GM23338 (cell line): Measurements from ENCODE around the gene EYA4. TPM values are rescaled to one million over a fixed set of nuclear protein-coding genes. Genes with fewer than 3 reads are reported as not detected.

ENCODE experiments used
- ATAC-seq: fragments of 200-7000 bp; cut with Tn5 transposase; 3 replicates; pipeline ENCODE4 v1.9.1; 2020
- DNase-seq: peaks from one replicate; pipeline ENCODE4 v3.0.0-alpha.2; 2015; ENCODE audit warnings: low spot score
- H2AFZ ChIP-seq: fragments of 200-600 bp; sonication (generic); 2 replicates; pipeline ENCODE4 v1.8.0; 2016; ENCODE audit warnings: antibody characterized with exemption, mild to moderate bottlenecking, moderate library complexity
- H3F3A ChIP-seq: fragments of 200-600 bp; sonication (generic); replicated peaks from 2 replicates; pipeline ENCODE4 v1.8.0; 2017; ENCODE audit warnings: antibody characterized with exemption, mixed run types, low read depth
- H3K27ac ChIP-seq: fragments of 200-600 bp; sonication (generic); 2 replicates; pipeline ENCODE4 v1.6.1; 2016; ENCODE audit warnings: low read depth
- H3K27me3 ChIP-seq: fragments of 200-600 bp; sonication (generic); 2 replicates; pipeline ENCODE4 v1.8.0; 2016; ENCODE audit warnings: mild to moderate bottlenecking, mixed run types, moderate library complexity; ENCODE audit not compliant: insufficient read depth
- H3K36me3 ChIP-seq: fragments of 200-600 bp; sonication (generic); 2 replicates; pipeline ENCODE4 v1.8.0; 2016; ENCODE audit warnings: mild to moderate bottlenecking; ENCODE audit not compliant: insufficient read depth
- H3K4me1 ChIP-seq: fragments of 200-600 bp; sonication (generic); 2 replicates; pipeline ENCODE4 v1.8.0; 2016; ENCODE audit warnings: mild to moderate bottlenecking, moderate library complexity; ENCODE audit not compliant: insufficient read depth
- H3K4me2 ChIP-seq: fragments of 200-600 bp; sonication (generic); 2 replicates; pipeline ENCODE4 v1.7.1; 2017; ENCODE audit warnings: mixed run types
- H3K4me3 ChIP-seq: fragments of 200-600 bp; sonication (generic); 2 replicates; pipeline ENCODE4 v1.6.1; 2016; ENCODE audit warnings: mixed run types
- H3K79me2 ChIP-seq: fragments of 200-600 bp; sonication (generic); replicated peaks from 2 replicates; pipeline ENCODE4 v1.8.0; 2017; ENCODE audit warnings: mild to moderate bottlenecking; ENCODE audit not compliant: insufficient read depth
- H3K9me2 ChIP-seq: fragments of 200-600 bp; sonication (generic); 2 replicates; pipeline ENCODE4 v1.8.0; 2017; ENCODE audit not compliant: insufficient read depth
- H4K20me1 ChIP-seq: fragments of 200-600 bp; sonication (generic); replicated peaks from 2 replicates; pipeline ENCODE4 v1.8.0; 2017; ENCODE audit warnings: mild to moderate bottlenecking; ENCODE audit not compliant: insufficient read depth
- H3K27ac Mint-ChIP-seq: 2 replicates; pipeline ENCODE4 v1.8.0; 2020; ENCODE audit warnings: inconsistent platforms, mild to moderate bottlenecking, moderate library complexity, mixed read lengths
- H3K27me3 Mint-ChIP-seq: 3 replicates; pipeline ENCODE4 v1.8.0; 2022; ENCODE audit warnings: low read depth, mild to moderate bottlenecking, moderate library complexity, mixed read lengths, inconsistent platforms; ENCODE audit not compliant: insufficient read depth, poor library complexity
- H3K36me3 Mint-ChIP-seq: 3 replicates; pipeline ENCODE4 v1.8.0; 2021; ENCODE audit warnings: low read depth, mild to moderate bottlenecking, inconsistent platforms, moderate library complexity, mixed read lengths
- H3K4me1 Mint-ChIP-seq: 3 replicates; pipeline ENCODE4 v1.8.0; 2020; ENCODE audit warnings: mild to moderate bottlenecking, inconsistent platforms, mixed read lengths
- H3K4me3 Mint-ChIP-seq: 3 replicates; pipeline ENCODE4 v1.8.0; 2021; ENCODE audit warnings: moderate library complexity, mild to moderate bottlenecking, inconsistent platforms, mixed read lengths
- H3K9me3 Mint-ChIP-seq: 3 replicates; pipeline ENCODE4 v1.8.0; 2020; ENCODE audit warnings: moderate library complexity, mild to moderate bottlenecking, inconsistent platforms, mixed read lengths
- CREB1 ChIP-seq: fragments of 250-450 bp; sonication (Bioruptor Pico); IDR thresholded peaks from 2 replicates; pipeline ENCODE4 v1.5.0; 2020; ENCODE audit warnings: low read depth, mild to moderate bottlenecking, moderate library complexity
- CTCF ChIP-seq, 2 experiments: fragments of 200-600 bp in 1 of 2; sonication (generic) in 1 of 2; conservative IDR thresholded peaks; 2 replicates each; pipeline versions ENCODE4 v1.5.1 to v1.6.1; 2016 to 2017; ENCODE audit warnings: antibody characterized with exemption in 2 of 2, low read depth in 2 of 2, mild to moderate bottlenecking in 2 of 2, moderate library complexity in 1 of 2
- ETS1 ChIP-seq: IDR thresholded peaks from 2 replicates; pipeline ENCODE4 v1.6.1; 2016; ENCODE audit warnings: antibody characterized with exemption
- EZH2 ChIP-seq: fragments of 200-600 bp; sonication (generic); IDR thresholded peaks from one replicate; pipeline ENCODE4 v1.8.0; 2017; ENCODE audit warnings: antibody characterized with exemption, mild to moderate bottlenecking, low read depth; ENCODE audit not compliant: unreplicated experiment
- EZH2phosphoT487 ChIP-seq: fragments of 200-600 bp; sonication (generic); IDR thresholded peaks from one replicate; pipeline ENCODE4 v1.8.1; 2018; ENCODE audit warnings: antibody characterized with exemption; ENCODE audit not compliant: unreplicated experiment
- JUNB ChIP-seq: IDR thresholded peaks from one replicate; pipeline ENCODE4 v1.6.1; 2016; ENCODE audit warnings: antibody characterized with exemption; ENCODE audit not compliant: unreplicated experiment
- NANOG ChIP-seq: IDR thresholded peaks from 2 replicates; pipeline ENCODE4 v1.6.1; 2016; ENCODE audit warnings: antibody characterized with exemption, borderline replicate concordance
- REST ChIP-seq: IDR thresholded peaks from one replicate; pipeline ENCODE4 v1.6.1; 2018; ENCODE audit warnings: antibody characterized with exemption; ENCODE audit not compliant: unreplicated experiment
- STAT1 ChIP-seq: IDR thresholded peaks from one replicate; pipeline ENCODE4 v1.6.1; 2016; ENCODE audit warnings: antibody characterized with exemption; ENCODE audit not compliant: unreplicated experiment
- ZNF114 ChIP-seq: fragments of 250-450 bp; sonication (Bioruptor Pico); IDR thresholded peaks from 2 replicates; pipeline ENCODE4 v1.5.0; 2020; ENCODE audit warnings: mild to moderate bottlenecking, moderate library complexity
- ZNF331 ChIP-seq: fragments of 250-450 bp; sonication (Bioruptor Pico); IDR thresholded peaks from 2 replicates; pipeline ENCODE4 v1.5.0; 2020; ENCODE audit warnings: low read depth, mild to moderate bottlenecking, moderate library complexity
- ZNF462 ChIP-seq: fragments of 250-450 bp; sonication (Bioruptor Pico); IDR thresholded peaks from 2 replicates; pipeline ENCODE4 v1.5.0; 2020; ENCODE audit warnings: mild to moderate bottlenecking, moderate library complexity
- polyA plus RNA-seq: library from polyadenylated mRNA; unstranded; fragments of >200 nt; fragmentation: Nextera tagmentation; extraction: Ambion mirVana; gene quantifications from 2 replicates; pipeline ENCODE4 v1.2.1, GENCODE V29; 2016
- total RNA-seq: library from RNA; depleted of rRNA; stranded (reverse); fragments of >200 nt; shearing (Covaris generic); gene quantifications from 2 replicates; pipeline ENCODE4 v1.2.3, GENCODE V29; 2014

Gene EYA4
- total and polyA plus RNA-seq, 2 experiments from 2014 or later: 0.05 to 0.21 TPM

GRCh38 chr6:133528566-133528965, 287.4 kb downstream of the EYA4 start (continued):
- no peak for TF ChIP-seq ZNF462 (CRISPR knock-in tag)
- no peak for TF ChIP-seq ZNF114 (CRISPR knock-in tag)
- TF ChIP-seq STAT1: no peak
- TF ChIP-seq CTCF (conservative IDR thresholded peaks at IDR 0.05; ENCODE audit: low read depth in 2 of 2): no peak

GRCh38 chr6:133532908-133533307, 291.8 kb downstream of the EYA4 start:
- H3K9me3 Mint-ChIP-seq: no peaks in the 10 kb centered on the region

More at GRCh38 chr6:133532908-133533307, 291.8 kb downstream of the EYA4 start:
- H3K9me2 ChIP-seq: no peaks in the 10 kb centered on the region
- H3F3A ChIP-seq: no peaks in the 10 kb centered on the region
- no peaks in the 10 kb centered on the region for H3K79me2 ChIP-seq
- H3K27ac Mint-ChIP-seq: no peak overlapping the region; the same call in 1 of the 2 replicates
- H3K4me3 Mint-ChIP-seq: no peak overlapping the region
- DNase-seq: no peak
- no peaks in the 10 kb centered on the region for H3K36me3 ChIP-seq
- H3K27ac ChIP-seq: no peak overlapping the region
- peaks cover 3% of the 10 kb centered on the region for H3K27me3 Mint-ChIP-seq
- no peak for TF ChIP-seq JUNB
- no peak for TF ChIP-seq EZH2
- no peak for TF ChIP-seq ZNF114 (CRISPR knock-in tag)
- TF ChIP-seq STAT1: no peak
- TF ChIP-seq ZNF331 (CRISPR knock-in tag): no peak
- no peak for TF ChIP-seq ETS1
- no peak for TF ChIP-seq EZH2phosphoT487
- TF ChIP-seq NANOG: no peak
- no peak for TF ChIP-seq CREB1 (CRISPR knock-in tag)
- no peak for TF ChIP-seq REST
- H3K4me2 ChIP-seq: no peak overlapping the region
- no peaks in the 10 kb centered on the region for H3K27me3 ChIP-seq
- H4K20me1 ChIP-seq: no peaks in the 10 kb centered on the region
- H3K4me1 ChIP-seq: no peaks in the 10 kb centered on the region
- no peak for ATAC-seq
- peaks cover 5% of the 10 kb centered on the region; the same call in 2 of the 3 replicates for H3K4me1 Mint-ChIP-seq
- no peak overlapping the region for H3K4me3 ChIP-seq
- H3K36me3 Mint-ChIP-seq: no peaks in the 10 kb centered on the region
- no peak overlapping the region for H2AFZ ChIP-seq
